Naive B cell (primary cell): ENCODE measurements around the gene MT1B. TPM values are rescaled to one million over a fixed set of nuclear protein-coding genes. Genes with fewer than 3 reads are reported as not detected.

Source experiments
- ATAC-seq, 2 donors: fragments of 150-1000 bp; cut with Tn5 transposase; 2 replicates each; pipeline ENCODE4 v1.10.0; 2021; ENCODE audit warnings: low read depth in 2 of 2, mild to moderate bottlenecking in 2 of 2, moderate library complexity in 2 of 2
- DNase-seq: peaks from one replicate; pipeline ENCODE4 v3.0.0; 2022
- H3K27ac Mint-ChIP-seq, 6 donors: one replicate each; pipeline ENCODE4 v1.8.0; 2020 to 2022; ENCODE audit warnings: mild to moderate bottlenecking in 6 of 6, mixed read lengths in 6 of 6, moderate library complexity in 5 of 6, inconsistent platforms in 2 of 6
- H3K27me3 Mint-ChIP-seq, 3 donors: one replicate each; pipeline ENCODE4 v1.8.0; 2021 to 2022; ENCODE audit warnings: mixed read lengths in 3 of 3, mild to moderate bottlenecking in 1 of 3
- H3K36me3 Mint-ChIP-seq, 2 donors: one replicate each; pipeline ENCODE4 v1.8.0; 2020 to 2022; ENCODE audit warnings: mixed read lengths in 2 of 2, inconsistent platforms in 1 of 2, mild to moderate bottlenecking in 1 of 2
- H3K4me1 Mint-ChIP-seq, 3 donors: one replicate each; pipeline ENCODE4 v1.8.0; 2020 to 2022; ENCODE audit warnings: mixed read lengths in 3 of 3, inconsistent platforms in 1 of 3, mild to moderate bottlenecking in 1 of 3, moderate library complexity in 1 of 3
- H3K4me3 Mint-ChIP-seq, 8 donors: one replicate each; pipeline ENCODE4 v1.8.0; 2020 to 2022; ENCODE audit warnings: mild to moderate bottlenecking in 8 of 8, mixed read lengths in 8 of 8, moderate library complexity in 8 of 8, inconsistent platforms in 2 of 8
- H3K9me3 Mint-ChIP-seq, 7 donors: one replicate each; pipeline ENCODE4 v1.8.0; 2020 to 2022; ENCODE audit warnings: mixed read lengths in 7 of 7, mild to moderate bottlenecking in 5 of 7, inconsistent platforms in 2 of 7, moderate library complexity in 1 of 7
- polyA plus RNA-seq, 6 donors: library from polyadenylated mRNA; unstranded; fragments of 300-500 nt; fragmentation: Illumina TruSeq; gene quantifications; one replicate each; pipeline ENCODE4 v1.2.3, GENCODE V29; 2021; ENCODE audit warnings: low read depth in 6 of 6

The MT1B gene
- polyA plus RNA-seq, 6 donors from 2014 or later = not detected

DNA sequence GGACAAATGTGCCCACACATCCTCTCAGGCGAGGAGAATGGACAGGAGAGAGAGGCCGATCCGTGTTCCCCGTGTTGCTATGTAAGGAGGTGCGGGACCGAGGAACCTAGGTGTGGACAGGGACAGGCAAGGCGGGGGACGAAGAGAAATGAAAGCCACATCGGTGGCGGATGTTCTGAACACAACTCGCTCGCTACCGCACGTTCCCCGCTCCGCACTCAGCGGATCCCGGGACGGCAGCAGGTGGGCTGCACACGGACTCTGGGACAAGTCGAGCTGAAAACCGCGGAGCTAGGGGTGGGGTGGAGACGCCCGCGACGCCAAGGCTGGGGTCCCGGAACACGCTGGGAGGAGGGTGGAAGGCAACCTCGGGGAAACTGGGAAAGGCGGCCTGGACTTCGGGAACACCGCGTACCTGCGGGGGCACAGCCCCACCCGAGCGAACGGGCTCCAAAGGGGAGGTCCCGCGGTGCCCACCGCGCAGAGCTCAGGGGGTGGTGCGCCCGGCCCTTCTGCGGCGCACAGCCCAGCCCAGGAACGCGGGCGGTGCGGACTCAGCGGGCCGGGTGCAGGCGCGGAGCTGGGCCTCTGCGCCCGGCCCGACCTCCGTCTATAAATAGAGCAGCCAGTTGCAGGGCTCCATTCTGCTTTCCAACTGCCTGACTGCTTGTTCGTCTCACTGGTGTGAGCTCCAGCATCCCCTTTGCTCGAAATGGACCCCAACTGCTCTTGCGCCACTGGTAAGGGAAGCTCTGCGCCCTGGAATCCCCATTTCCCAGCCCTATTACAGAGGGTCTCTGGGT, 26.3 kb upstream of the MT1B start, which contains the start of gene MT1E:
Gene MT1E, plus strand, starts transcription at position 642 of the 803 bp plus-strand sequence. Its CDS starts 71 bp downstream, at position 713.
- Mint-ChIP-seq H3K4me3 (peak within 1 kb of the TSS; percentile 44 to 85 (median 79)), H3K27me3 (peaks cover 39 to 63% (median 49%) of the 10 kb centered on the region in 3 donors), H3K9me3 (no peaks in the 10 kb centered on the region), H3K27ac (peak within 1 kb of the TSS in 2 of 6 donors; percentile 53 to 54), H3K36me3 (no peaks in the 10 kb centered on the region), H3K4me1 (peaks cover 20 to 29% (median 25%) of the 10 kb centered on the region in 3 donors)
- ATAC-seq (peak; percentile 31 to 38), DNase-seq (no peak)

DNA sequence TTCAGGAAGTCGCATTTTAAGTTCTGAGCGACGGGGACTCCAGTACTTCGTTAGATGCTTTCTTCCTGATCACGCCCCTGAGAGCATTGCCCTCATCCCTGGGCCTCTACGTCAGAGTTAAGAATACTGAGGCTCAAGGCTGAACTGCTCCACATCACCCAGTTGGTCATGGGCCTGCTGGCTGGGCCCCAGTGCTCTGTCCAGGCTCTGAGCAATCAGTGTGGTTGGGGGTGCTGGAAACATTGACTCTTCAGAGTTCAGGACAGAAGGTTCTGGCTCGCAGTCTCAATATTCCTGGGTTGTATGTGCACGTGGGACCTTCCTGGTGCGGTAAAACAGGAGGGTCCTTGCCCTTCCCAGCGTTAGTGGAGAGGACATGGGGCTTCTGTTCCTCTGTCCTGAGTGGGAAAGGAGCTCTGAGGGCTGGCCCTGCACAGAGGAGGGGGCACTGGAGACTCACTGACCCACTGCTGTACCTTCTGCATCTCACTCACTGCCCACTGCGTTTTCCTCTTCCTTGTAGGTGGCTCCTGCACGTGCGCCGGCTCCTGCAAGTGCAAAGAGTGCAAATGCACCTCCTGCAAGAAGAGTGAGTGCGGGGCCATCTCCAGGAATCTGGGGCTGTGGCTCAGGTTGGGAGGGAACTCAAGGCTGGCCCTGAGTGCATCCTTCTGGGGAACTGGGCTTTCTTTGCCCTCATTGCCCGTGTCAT, 25.6 kb upstream of the MT1B start:
- Mint-ChIP-seq H3K36me3 (no peaks in the 10 kb centered on the region), H3K4me3 (peak overlapping the region; percentile 44 to 81 (median 62)), H3K4me1 (peaks cover 23 to 32% (median 31%) of the 10 kb centered on the region in 3 donors), H3K27me3 (peaks cover 39 to 64% (median 44%) of the 10 kb centered on the region in 3 donors), H3K9me3 (no peaks in the 10 kb centered on the region), H3K27ac (peak overlapping the region in 2 of 6 donors; percentile 53 to 54)
- DNase-seq = no peak
- ATAC-seq = no peak

DNA sequence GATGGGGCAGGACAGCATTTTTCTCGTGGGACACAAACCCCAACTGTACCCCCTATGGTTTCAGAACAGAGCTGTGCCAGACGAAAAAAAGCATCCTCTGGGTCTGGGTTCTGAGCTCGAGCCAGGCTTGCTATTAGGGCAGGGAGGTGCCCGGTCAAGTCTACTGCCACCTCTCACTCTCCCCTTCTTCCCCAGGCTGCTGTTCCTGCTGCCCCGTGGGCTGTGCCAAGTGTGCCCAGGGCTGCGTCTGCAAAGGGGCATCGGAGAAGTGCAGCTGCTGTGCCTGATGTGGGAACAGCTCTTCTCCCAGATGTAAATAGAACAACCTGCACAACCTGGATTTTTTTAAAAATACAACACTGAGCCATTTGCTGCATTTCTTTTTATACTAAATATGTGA, 25.0 kb upstream of the MT1B start:
- no peak for ATAC-seq

DNA sequence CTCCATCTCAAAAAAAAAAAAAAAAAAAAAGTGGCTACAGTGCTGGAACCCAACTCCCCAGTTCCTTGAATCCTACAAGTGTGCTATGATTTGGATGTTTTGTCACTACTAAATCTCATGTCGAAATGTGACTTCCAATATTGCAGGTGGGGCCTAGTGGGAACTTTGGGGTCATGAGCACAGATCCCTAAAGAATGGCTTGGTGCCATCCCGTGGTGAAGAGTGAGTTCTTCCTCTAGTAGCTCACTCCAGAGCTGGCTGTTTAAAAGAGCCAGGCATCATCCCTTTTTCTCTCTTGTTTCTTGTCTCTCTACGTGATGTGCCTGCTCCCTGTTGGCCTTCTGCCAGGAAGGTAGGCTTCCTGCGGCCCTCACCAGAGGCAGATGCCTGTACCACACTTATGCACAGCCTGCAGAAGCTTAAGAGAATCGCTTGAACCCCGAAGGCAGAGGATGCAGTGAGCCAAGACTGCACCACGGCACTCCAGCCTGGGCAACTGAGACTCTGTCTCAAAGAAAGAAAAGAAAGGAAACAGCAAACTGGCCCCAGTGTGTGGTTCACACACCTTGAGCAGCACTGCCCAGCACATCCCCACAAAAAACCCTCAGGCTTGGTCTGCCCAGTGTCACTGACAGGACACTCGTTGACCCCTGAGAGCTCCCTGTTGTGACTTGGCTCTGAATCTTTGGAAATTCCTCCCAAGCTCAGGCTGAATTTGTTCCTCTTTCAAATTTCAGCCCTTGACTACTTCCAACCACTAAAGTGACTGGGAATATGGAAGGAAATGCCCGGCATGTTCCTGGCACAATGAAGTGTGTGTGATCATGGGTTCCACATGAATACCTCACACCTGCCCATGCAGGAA, 23.0 kb upstream of the MT1B start:
- H3K27me3 Mint-ChIP-seq = peaks cover 40 to 68% (median 53%) of the 10 kb centered on the region in 3 donors

More for the DNA sequence above, 25.0 kb upstream of the MT1B start:
- Mint-ChIP-seq H3K27me3 (peaks cover 42 to 64% (median 46%) of the 10 kb centered on the region in 3 donors), H3K4me1 (peaks cover 23 to 35% (median 33%) of the 10 kb centered on the region in 3 donors), H3K27ac (peak overlapping the region in 1 of 6 donors; percentile 54), H3K36me3 (no peaks in the 10 kb centered on the region), H3K4me3 (no peak overlapping the region), H3K9me3 (no peaks in the 10 kb centered on the region)
- no peak for DNase-seq

DNA sequence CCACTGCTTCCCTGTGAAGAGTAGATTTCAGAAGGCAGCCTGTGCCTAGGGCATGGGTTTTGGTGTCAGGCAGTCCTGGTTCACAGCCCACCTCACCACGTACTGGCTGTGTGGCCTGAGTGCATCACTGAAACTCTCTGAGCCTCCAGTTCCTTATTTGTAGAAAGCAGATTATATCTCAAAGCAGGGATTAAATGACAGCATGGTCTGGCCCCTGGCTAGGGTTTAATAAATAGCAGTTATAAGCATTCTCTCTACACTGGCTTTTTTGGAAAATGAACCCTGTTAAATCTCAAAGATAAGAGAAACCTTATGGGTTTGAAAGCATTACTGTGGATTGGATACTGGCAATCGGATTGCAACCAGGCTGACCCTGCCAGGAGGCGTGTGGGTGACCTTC, 22.2 kb upstream of the MT1B start:
- ATAC-seq (no peak), DNase-seq (no peak)
- H3K27me3 Mint-ChIP-seq = peaks cover 42 to 70% (median 54%) of the 10 kb centered on the region in 3 donors
- no peak overlapping the region for H3K27ac Mint-ChIP-seq
- peaks cover 31 to 46% (median 44%) of the 10 kb centered on the region in 3 donors for H3K4me1 Mint-ChIP-seq
- H3K4me3 Mint-ChIP-seq = no peak overlapping the region
- H3K9me3 Mint-ChIP-seq = no peaks in the 10 kb centered on the region
- no peaks in the 10 kb centered on the region for H3K36me3 Mint-ChIP-seq

More for the DNA sequence above, 23.0 kb upstream of the MT1B start:
- Mint-ChIP-seq H3K27ac (no peak overlapping the region), H3K4me3 (no peak overlapping the region), H3K36me3 (no peaks in the 10 kb centered on the region), H3K4me1 (peaks cover 31 to 46% (median 46%) of the 10 kb centered on the region in 3 donors), H3K9me3 (no peaks in the 10 kb centered on the region)
- DNase-seq = no peak
- no peak for ATAC-seq

DNA sequence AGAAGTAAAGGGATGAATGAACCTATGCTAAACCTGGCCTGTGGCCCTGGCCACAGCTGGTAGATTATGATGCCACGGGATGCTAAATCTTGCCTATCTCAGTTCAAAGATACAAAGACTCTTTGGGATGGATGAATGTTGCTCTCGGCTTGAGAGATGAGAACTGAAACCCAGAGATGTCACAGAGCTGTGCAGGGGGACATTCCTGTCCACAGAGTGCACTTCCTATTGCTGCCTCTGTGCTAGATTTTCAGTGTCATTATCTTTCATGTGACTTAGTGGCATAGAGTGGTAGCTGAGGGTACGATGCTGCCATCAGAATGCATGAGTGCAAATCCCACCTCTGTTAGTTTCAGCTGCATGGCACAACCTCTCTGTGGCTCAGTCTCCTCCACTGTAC, 21.6 kb upstream of the MT1B start:
- H3K36me3 Mint-ChIP-seq = no peaks in the 10 kb centered on the region
- peak overlapping the region in 2 of 8 donors; percentile 3 to 38 for H3K4me3 Mint-ChIP-seq
- H3K9me3 Mint-ChIP-seq = no peaks in the 10 kb centered on the region
- H3K27ac Mint-ChIP-seq = peak overlapping the region in 1 of 6 donors; percentile 2
- peak; percentile 95 for ATAC-seq
- DNase-seq = peak; percentile 42
- peaks cover 44 to 70% (median 54%) of the 10 kb centered on the region in 3 donors for H3K27me3 Mint-ChIP-seq
- H3K4me1 Mint-ChIP-seq = peaks cover 32 to 47% (median 45%) of the 10 kb centered on the region in 3 donors

DNA sequence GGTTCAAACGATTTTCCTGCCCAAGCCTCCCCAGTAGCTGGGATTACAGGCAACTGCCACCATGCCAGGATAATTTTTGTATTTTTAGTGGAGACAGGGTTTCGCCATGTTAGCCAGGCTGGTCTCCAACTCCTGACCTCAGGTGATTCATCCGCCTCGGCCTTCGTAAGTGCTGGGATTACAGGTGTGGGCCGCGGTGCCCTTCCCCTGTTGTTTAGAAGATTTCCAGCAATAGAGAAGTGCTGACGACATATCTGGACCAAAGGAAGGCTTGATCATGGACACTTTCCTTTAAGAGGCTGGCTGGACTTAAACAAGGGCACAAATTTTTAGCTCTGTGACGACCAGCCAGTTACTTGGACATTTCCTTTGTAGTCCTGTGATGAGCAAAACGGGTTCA, 20.5 kb upstream of the MT1B start:
- H3K27me3 Mint-ChIP-seq = peaks cover 44 to 70% (median 53%) of the 10 kb centered on the region in 3 donors
- peaks cover 25 to 45% (median 40%) of the 10 kb centered on the region in 3 donors for H3K4me1 Mint-ChIP-seq
- H3K4me3 Mint-ChIP-seq = peak overlapping the region in 3 of 8 donors; percentile 69 to 80 (median 75)
- ATAC-seq (no peak), DNase-seq (no peak)
- H3K36me3 Mint-ChIP-seq = no peaks in the 10 kb centered on the region
- H3K9me3 Mint-ChIP-seq = no peaks in the 10 kb centered on the region
- H3K27ac Mint-ChIP-seq = no peak overlapping the region

DNA sequence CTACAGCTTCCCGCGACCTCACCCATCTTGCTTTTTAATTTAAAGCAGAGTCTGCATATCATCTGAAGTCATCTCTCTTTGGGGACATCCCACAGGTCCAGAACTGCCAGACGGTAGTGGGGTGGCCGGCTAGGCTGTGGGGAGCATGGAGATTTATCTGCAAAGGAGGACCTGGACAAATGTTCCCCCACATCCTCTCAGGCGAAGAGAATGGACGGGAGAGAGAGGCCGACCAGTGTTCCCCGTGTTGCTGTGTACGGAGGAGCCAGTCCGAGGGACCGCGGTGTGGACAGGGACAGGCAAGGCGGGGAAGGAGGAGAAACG, 19.9 kb upstream of the MT1B start:
- no peak for ATAC-seq
- peaks cover 25 to 45% (median 40%) of the 10 kb centered on the region in 3 donors for H3K4me1 Mint-ChIP-seq
- no peak for DNase-seq
- no peaks in the 10 kb centered on the region for H3K9me3 Mint-ChIP-seq
- H3K4me3 Mint-ChIP-seq = peak overlapping the region in 7 of 8 donors; percentile 37 to 87 (median 80)
- H3K36me3 Mint-ChIP-seq = no peaks in the 10 kb centered on the region
- H3K27ac Mint-ChIP-seq = peak overlapping the region in 1 of 6 donors; percentile 2
- peaks cover 50 to 70% (median 57%) of the 10 kb centered on the region in 3 donors for H3K27me3 Mint-ChIP-seq

DNA sequence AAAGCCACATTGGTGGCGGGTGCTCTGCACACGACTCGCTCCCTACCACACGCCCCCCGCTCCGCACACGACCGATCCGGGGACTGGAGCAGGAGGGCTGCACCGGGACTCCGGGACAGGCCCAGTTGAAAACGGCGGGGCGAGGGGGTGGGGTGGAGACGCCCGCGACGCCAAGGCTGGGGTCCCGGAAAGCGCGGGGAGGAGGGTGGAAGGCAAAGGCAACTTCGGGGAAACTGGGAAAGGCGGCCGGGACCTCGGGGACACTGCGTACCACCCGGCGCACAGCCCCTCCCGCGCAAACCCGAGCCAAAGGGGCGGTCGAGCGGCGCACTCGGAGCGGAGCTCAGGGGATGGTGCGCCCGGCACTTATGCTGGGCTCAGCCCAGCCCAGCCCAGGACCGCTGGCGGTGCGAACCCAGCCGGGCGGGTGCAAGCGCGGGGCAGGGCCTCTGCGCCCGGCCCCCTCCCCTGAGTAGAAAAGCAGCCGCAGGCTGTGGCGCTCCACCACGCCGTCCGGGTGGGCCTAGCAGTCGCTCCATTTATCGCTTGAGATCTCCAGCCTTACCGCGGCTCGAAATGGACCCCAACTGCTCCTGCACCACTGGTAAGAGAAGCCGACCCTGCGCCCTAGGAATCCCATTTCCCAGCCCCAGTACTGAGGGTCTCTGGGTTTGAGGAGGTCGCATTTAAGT, 19.4 kb upstream of the MT1B start, which contains the start of gene MT1M:
Gene MT1M, plus strand, starts transcription at position 504 of the 692 bp plus-strand sequence. Its CDS starts 73 bp downstream, at position 577.
- peaks cover 25 to 48% (median 40%) of the 10 kb centered on the region in 3 donors for H3K4me1 Mint-ChIP-seq
- H3K9me3 Mint-ChIP-seq = no peaks in the 10 kb centered on the region
- ATAC-seq (no peak), DNase-seq (no peak)
- peak within 1 kb of the TSS in 1 of 6 donors; percentile 2 for H3K27ac Mint-ChIP-seq
- peaks cover 51 to 70% (median 62%) of the 10 kb centered on the region in 3 donors for H3K27me3 Mint-ChIP-seq
- H3K4me3 Mint-ChIP-seq = peak within 1 kb of the TSS; percentile 45 to 87 (median 78)
- no peaks in the 10 kb centered on the region for H3K36me3 Mint-ChIP-seq

DNA sequence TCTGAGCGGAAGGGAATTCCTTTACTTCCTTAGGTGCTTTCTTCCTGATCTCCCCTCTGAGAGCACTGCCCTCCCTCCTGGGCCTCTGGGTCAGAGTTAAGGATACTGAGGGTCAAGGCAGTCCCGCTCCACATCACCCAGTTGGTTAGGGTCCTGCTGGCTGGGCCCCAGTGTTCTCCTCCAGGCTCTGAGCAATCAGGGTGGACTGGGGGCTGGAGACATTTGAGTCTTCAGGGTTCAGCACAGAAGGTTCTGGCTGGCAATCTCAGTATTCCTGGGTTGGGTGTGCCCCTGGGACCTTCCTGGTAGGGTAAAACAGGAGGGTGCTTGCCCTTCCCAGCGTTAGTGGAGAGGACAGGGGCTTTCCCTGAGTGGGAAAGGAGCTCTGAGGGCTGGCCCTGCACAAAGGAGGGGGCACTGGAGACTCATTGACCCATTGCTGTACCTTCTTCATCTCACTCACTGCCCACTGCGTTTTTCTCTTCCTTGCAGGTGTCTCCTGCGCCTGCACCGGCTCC, 18.8 kb upstream of the MT1B start:
- Mint-ChIP-seq H3K36me3 (no peaks in the 10 kb centered on the region), H3K27ac (no peak overlapping the region)

DNA sequence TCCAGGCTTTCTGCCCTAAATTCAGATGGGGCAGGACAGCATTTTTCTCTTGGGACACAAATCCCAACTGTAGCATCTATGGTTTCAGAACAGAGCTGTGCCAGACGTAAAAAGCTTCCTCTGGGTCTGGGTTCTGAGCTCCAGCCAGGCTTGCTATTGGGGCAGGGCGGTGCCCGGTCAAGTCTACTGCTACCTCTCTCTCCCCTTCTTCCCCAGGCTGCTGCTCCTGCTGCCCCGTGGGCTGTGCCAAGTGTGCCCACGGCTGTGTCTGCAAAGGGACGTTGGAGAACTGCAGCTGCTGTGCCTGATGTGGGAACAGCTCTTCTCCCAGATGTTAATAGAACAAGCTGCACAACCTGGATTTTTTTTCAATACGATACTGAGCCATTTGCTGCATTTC, 18.2 kb upstream of the MT1B start:
- no peaks in the 10 kb centered on the region for H3K36me3 Mint-ChIP-seq
- H3K27ac Mint-ChIP-seq = no peak overlapping the region
- H3K4me1 Mint-ChIP-seq = peaks cover 29 to 56% (median 47%) of the 10 kb centered on the region in 3 donors
- H3K4me3 Mint-ChIP-seq = peak overlapping the region in 4 of 8 donors; percentile 7 to 83 (median 17)
- ATAC-seq = no peak
- H3K9me3 Mint-ChIP-seq = peaks cover 0 to under 1% (median 0%) of the 10 kb centered on the region in 7 donors
- H3K27me3 Mint-ChIP-seq = peaks cover 59 to 81% (median 72%) of the 10 kb centered on the region in 3 donors
- no peak for DNase-seq

More for the DNA sequence above, 18.8 kb upstream of the MT1B start:
- H3K27me3 Mint-ChIP-seq = peaks cover 57 to 76% (median 68%) of the 10 kb centered on the region in 3 donors
- peaks cover 28 to 54% (median 44%) of the 10 kb centered on the region in 3 donors for H3K4me1 Mint-ChIP-seq
- DNase-seq (no peak), ATAC-seq (no peak)
- H3K9me3 Mint-ChIP-seq = no peaks in the 10 kb centered on the region
- H3K4me3 Mint-ChIP-seq = peak overlapping the region; percentile 25 to 83 (median 63)
